Spleen (tissue), 11 donors: ENCODE results near the gene CLEC16A. TPM values are rescaled to one million over a fixed set of nuclear protein-coding genes. Genes with fewer than 3 reads are reported as not detected.

Experiments used
- DNase-seq: peaks from one replicate; pipeline ENCODE4 v3.0.0-alpha.2; 2020
- H3K27ac ChIP-seq, 8 donors: fragments of 200-600 bp; sonication (generic) in 7 of 8; 1 replicate in 4 of 8; 2 replicates in 4 of 8; pipeline versions ENCODE4 v1.5.0 to v1.8.0; 2016 to 2021; ENCODE audit warnings: inconsistent platforms in 4 of 8, mild to moderate bottlenecking in 4 of 8, moderate library complexity in 1 of 8
- H3K27me3 ChIP-seq, 7 donors: fragments of 200-600 bp; sonication (generic) in 6 of 7; replicated peaks in 1 of 7; 1 replicate in 4 of 7; 2 replicates in 3 of 7; pipeline versions ENCODE4 v1.5.0 to v1.8.0; 2016 to 2021; ENCODE audit warnings: inconsistent platforms in 3 of 7, mild to moderate bottlenecking in 1 of 7
- H3K36me3 ChIP-seq, 6 donors: fragments of 200-600 bp; sonication (generic) in 5 of 6; 1 replicate in 4 of 6; 2 replicates in 2 of 6; pipeline versions ENCODE4 v1.5.0 to v1.8.0; 2016 to 2021; ENCODE audit warnings: inconsistent platforms in 2 of 6
- H3K4me1 ChIP-seq, 6 donors: fragments of 200-600 bp; sonication (generic) in 5 of 6; 1 replicate in 3 of 6; 2 replicates in 3 of 6; pipeline versions ENCODE4 v1.5.0 to v1.8.0; 2016 to 2021; ENCODE audit warnings: inconsistent platforms in 3 of 6
- H3K4me3 ChIP-seq, 8 donors: fragments of 200-600 bp; sonication (generic) in 7 of 8; 1 replicate in 4 of 8; 2 replicates in 4 of 8; pipeline versions ENCODE4 v1.5.0 to v1.8.0; 2016 to 2021; ENCODE audit warnings: inconsistent platforms in 4 of 8, mild to moderate bottlenecking in 4 of 8, moderate library complexity in 2 of 8
- H3K9me3 ChIP-seq, 8 donors: fragments of 200-600 bp; sonication (generic) in 7 of 8; 1 replicate in 4 of 8; 2 replicates in 4 of 8; pipeline versions ENCODE4 v1.5.0 to v1.8.0; 2016 to 2021; ENCODE audit warnings: inconsistent platforms in 4 of 8
- CTCF ChIP-seq, 11 experiments: fragments of 200-600 bp in 7 of 11; fragments of 450-650 bp in 4 of 11; sonication (generic) in 4 of 11; IDR thresholded peaks in 8 of 11; conservative IDR thresholded peaks in 3 of 11; 1 replicate in 7 of 11; 2 replicates in 4 of 11; pipeline versions ENCODE4 v1.4.0 to v1.8.0; 2016 to 2021; ENCODE audit warnings: antibody characterized with exemption in 11 of 11, inconsistent platforms in 4 of 11, mild to moderate bottlenecking in 1 of 11
- POLR2A ChIP-seq, 3 donors: fragments of 450-650 bp; IDR thresholded peaks; one replicate each; pipeline ENCODE4 v1.5.1; 2017; ENCODE audit warnings: antibody characterized with exemption in 3 of 3, mild to moderate bottlenecking in 1 of 3
- POLR2AphosphoS5 ChIP-seq, 3 donors: sonication (generic); formaldehyde crosslinking; IDR thresholded peaks; one replicate each; pipeline ENCODE4 v1.5.1; 2017; ENCODE audit warnings: antibody characterized with exemption in 3 of 3
- WGBS, 5 donors: extraction: QIAGEN DNeasy Blood & Tissue Kit in 3 of 5; methylation state at CpG; one replicate each; pipeline versions ENCODE4 v1.1.5 to v1.1.7; 2013 to 2018; 5-methylcytosine and 5-hydroxymethylcytosine counted together
- intact Hi-C: fragments of 100-400 bp; cut with DNase I; formaldehyde crosslinking; loops from one replicate; pipeline ENCODE4 v1.15.0; 2023; ENCODE audit warnings: low total_unique reads
- polyA plus RNA-seq, 3 donors: library from polyadenylated mRNA; stranded (reverse); fragments of 200-250 nt; gene quantifications; one replicate each; pipeline ENCODE4 v1.2.1, GENCODE V29; 2013
- total RNA-seq, 7 donors: library from RNA; depleted of rRNA in 3 of 7; stranded (reverse); fragments of >200 nt in 3 of 7; fragmentation: NEBNext Ultra II Directional in 4 of 7; extraction: Animal tissue kit (Norgen Biotek cat#: 25700) in 4 of 7; gene quantifications; one replicate each; pipeline versions ENCODE4 v1.1.0 to v1.2.1, GENCODE V29; 2016 to 2021
- donor health status: healthy with polysubstance abuse.
- donor health status: DM: no; HTN: no; CAD: no; lungs with moderate emphysema.
- donor health status: DM: no; HTN: no; CAD: no.
- donor health status: Bipolar disorder and iron deficiency.
- donor health status: healthy.
- donor health status: DM: no; HTN: no; CAD: no.
- donor health status: DM: yes; HTN: yes; CAD: no.

Gene CLEC16A
- total and polyA plus RNA-seq, 10 donors = 7.3 to 54.6 (median 35.1) TPM

GRCh38 chr16:11084876-11085485 is 140.6 kb downstream of the CLEC16A start:
- H3K36me3 ChIP-seq = peaks cover 0 to 95% (median 4%) of the 10 kb centered on the region in 6 donors
- DNase-seq = no peak
- intact Hi-C loops = no loop called here
- TF ChIP-seq POLR2A (IDR thresholded peaks at IDR 0.05) (no peak), POLR2AphosphoS5 (IDR thresholded peaks at IDR 0.05) (no peak), CTCF (IDR thresholded peaks at IDR 0.05 in 8 of 11, conservative IDR thresholded peaks at IDR 0.05 in 3 of 11) (no peak)
- no peak overlapping the region for H3K4me3 ChIP-seq
- H3K9me3 ChIP-seq = no peaks in the 10 kb centered on the region
- H3K27me3 ChIP-seq = no peaks in the 10 kb centered on the region
- peaks cover 4 to 52% (median 32%) of the 10 kb centered on the region in 6 donors for H3K4me1 ChIP-seq
- H3K27ac ChIP-seq = peak overlapping the region in 5 of 8 donors; percentile 11 to 19 (median 15)
- 84 to 94% (median 86%) methylated on average over 15 of the region's 15 CpGs for WGBS, 5 donors

GRCh38 chr16:11085916-11086315 is 141.6 kb downstream of the CLEC16A start:
- no peaks in the 10 kb centered on the region for H3K9me3 ChIP-seq
- intact Hi-C loops = no loop called here
- peak overlapping the region in 1 of 8 donors; percentile 58 for H3K27ac ChIP-seq
- 94 to 99% (median 98%) methylated on average over 5 of the region's 5 CpGs for WGBS, 5 donors
- peaks cover 0 to 43% (median 22%) of the 10 kb centered on the region in 6 donors for H3K4me1 ChIP-seq
- no peaks in the 10 kb centered on the region for H3K27me3 ChIP-seq
- H3K36me3 ChIP-seq = peaks cover 0 to 86% (median 4%) of the 10 kb centered on the region in 6 donors
- TF ChIP-seq POLR2AphosphoS5 (IDR thresholded peaks at IDR 0.05) (no peak), CTCF (IDR thresholded peaks at IDR 0.05 in 8 of 11, conservative IDR thresholded peaks at IDR 0.05 in 3 of 11) (no peak), POLR2A (IDR thresholded peaks at IDR 0.05) (no peak)
- DNase-seq = no peak
- no peak overlapping the region for H3K4me3 ChIP-seq

- Histone ChIP-seq H3K36me3 (peaks cover 0 to 86% (median 6%) of the 10 kb centered on the region in 6 donors), H3K27me3 (no peaks in the 10 kb centered on the region), H3K4me1 (peaks cover 0 to 41% (median 19%) of the 10 kb centered on the region in 6 donors), H3K9me3 (no peaks in the 10 kb centered on the region), H3K27ac (peak overlapping the region in 4 of 8 donors; percentile 29 to 58 (median 44)), H3K4me3 (no peak overlapping the region)
- no peak for DNase-seq
- intact Hi-C loops = no loop called here
- 74 to 96% (median 87%) methylated on average over 2 to 6 of the region's 6 CpGs for WGBS, 5 donors
- TF ChIP-seq POLR2A (IDR thresholded peaks at IDR 0.05) = no peak
- TF ChIP-seq CTCF (IDR thresholded peaks at IDR 0.05 in 8 of 11, conservative IDR thresholded peaks at IDR 0.05 in 3 of 11) = no peak
- no peak for TF ChIP-seq POLR2AphosphoS5 (IDR thresholded peaks at IDR 0.05)
Observed at GRCh38 chr16:11087691-11088073, 143.3 kb downstream of the CLEC16A start.

- DNase-seq = no peak
- H3K4me3 ChIP-seq = no peak overlapping the region
- 48 to 71% (median 59%) methylated on average over 11 of the region's 11 CpGs for WGBS, 5 donors
- intact Hi-C loops = no loop called here
- no peaks in the 10 kb centered on the region for H3K9me3 ChIP-seq
- H3K27me3 ChIP-seq = no peaks in the 10 kb centered on the region
- peaks cover 0 to 85% (median 6%) of the 10 kb centered on the region in 6 donors for H3K36me3 ChIP-seq
- no peak for TF ChIP-seq CTCF (IDR thresholded peaks at IDR 0.05 in 8 of 11, conservative IDR thresholded peaks at IDR 0.05 in 3 of 11)
- TF ChIP-seq POLR2AphosphoS5 (IDR thresholded peaks at IDR 0.05) = peak in 2 of 3 donors; percentile 12 to 25
- peaks cover 2 to 46% (median 24%) of the 10 kb centered on the region in 6 donors for H3K4me1 ChIP-seq
- H3K27ac ChIP-seq = peak overlapping the region in 4 of 8 donors; percentile 29 to 58 (median 44)
Observed at GRCh38 chr16:11088074-11088730, 143.8 kb downstream of the CLEC16A start.
